ENCODE measurements around the gene NOP56. TPM values are rescaled to one million over a fixed set of nuclear protein-coding genes. Genes with fewer than 3 reads are reported as not detected.

The NOP56 gene
- total and polyA plus RNA-seq, 2 donors (not counting 3 experiments of a cell fraction or from before 2014, with no cell fraction given), result 151 to 329 TPM

DNA sequence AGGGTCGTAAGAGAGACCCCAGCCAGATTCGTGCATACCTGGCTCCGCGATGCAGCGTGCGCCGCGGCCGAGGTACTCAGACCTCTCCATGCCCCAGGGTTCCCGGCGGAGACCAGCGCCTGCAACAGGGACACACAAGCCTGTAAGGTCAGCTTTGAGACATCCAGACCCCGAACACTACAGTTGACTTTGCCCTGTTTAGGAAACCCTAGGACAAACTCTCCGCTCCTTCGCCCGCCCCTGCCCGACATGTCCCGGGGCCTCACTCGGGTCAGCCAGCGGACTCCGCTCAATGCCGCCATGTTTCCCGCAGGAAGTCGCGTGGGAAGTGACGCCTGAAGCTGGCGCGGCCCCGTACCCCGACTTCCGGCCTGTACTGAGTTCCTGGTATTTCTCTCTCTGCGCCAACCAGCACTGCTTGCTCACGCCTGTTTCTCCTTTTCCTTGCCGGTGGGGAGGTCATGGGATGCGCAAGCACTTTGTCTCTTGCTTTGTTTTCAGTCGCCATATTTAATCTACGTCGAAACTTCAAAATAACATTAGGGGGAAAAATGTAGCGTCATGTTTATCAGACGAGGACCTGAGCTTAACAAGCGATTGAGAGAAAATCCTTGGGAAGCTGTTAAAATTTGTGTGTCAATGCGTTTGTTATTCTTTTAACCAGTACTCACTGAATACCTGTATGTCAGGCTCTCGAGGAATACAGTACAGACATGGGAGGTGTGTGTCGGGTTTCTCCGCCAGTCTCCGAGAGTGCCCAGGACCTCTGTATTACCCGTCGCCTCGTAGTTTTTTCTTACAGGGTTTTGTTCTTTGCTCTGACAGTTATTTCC lies 11.7 kb downstream of the NOP56 start, which contains the start of gene IDH3B:
TSS of gene IDH3B (minus strand) at position 330 of the 833 bp plus-strand sequence. CDS start at position 302, 28 bp downstream.
- H3K27ac ChIP-seq (ENCODE audit: insufficient read depth, low read depth, low read length), result peak within 1 kb of the TSS; percentile 54
- no peaks in the 10 kb centered on the region for H4K20me1 ChIP-seq (replicated peaks; ENCODE audit: control insufficient read depth, extremely low read depth, insufficient read depth, low read length)
- H3K4me1 ChIP-seq (ENCODE audit: control insufficient read depth, extremely low read depth, insufficient read depth, low read length), result peaks cover 11% of the 10 kb centered on the region
- peak within 1 kb of the TSS; percentile 78 for H3K9ac ChIP-seq (replicated peaks; ENCODE audit: extremely low read depth, insufficient read depth, low read length)
- H3K4me2 ChIP-seq (ENCODE audit: insufficient read depth, low read length), result peak within 1 kb of the TSS; percentile 90
- dilution Hi-C loops (cut with MboI; ENCODE audit: extremely low pct_ligation_motif_present, low sequenced_read_pairs) (no loop called here), intact Hi-C loops (cut with micrococcal nuclease) (no loop called here)
- peaks cover 9% of the 10 kb centered on the region for H3K79me2 ChIP-seq (ENCODE audit: control insufficient read depth, insufficient read depth, low read length)
- BruUV-seq (replicated peaks), result TSS peak; percentile 100
- H3K4me3 ChIP-seq (replicated peaks in 1 of 3; ENCODE audit: insufficient read depth in 1 of 3, low read depth in 1 of 3, low read length in 3 of 3), result peak within 1 kb of the TSS; percentile 36 to 80 (median 62)
- FAIRE-seq (peak; percentile 94), DNase-seq (ENCODE audit: low read depth, low spot score) (peak; percentile 90)
- H3K9me3 ChIP-seq (replicated peaks; ENCODE audit: control insufficient read depth, insufficient read depth, low read length), result no peaks in the 10 kb centered on the region
- ChIA-PET CTCF (interaction anchor here (0.8 to 1.3 kb wide), 2 partner anchors 10 to 17 kb away, joined by 3 read pairs; no protein-coding TSS in a partner anchor), POLR2A (interaction anchor here (1.2 to 1.3 kb wide), 2 partner anchors 9 to 12 kb away, joined by 3 to 9 read pairs; partner anchors contain the start of gene NOP56)
- peaks cover 0 to 16% of the 10 kb centered on the region in 2 experiments for H3K36me3 ChIP-seq (ENCODE audit: control insufficient read depth in 2 of 2, extremely low read depth in 1 of 2, insufficient read depth in 2 of 2, low read length in 2 of 2)
- H2AFZ ChIP-seq (ENCODE audit: low read depth, low read length), result peak within 1 kb of the TSS; percentile 49
- peaks cover 8 to 11% of the 10 kb centered on the region in 2 experiments for H3K27me3 ChIP-seq (ENCODE audit: control insufficient read depth in 2 of 2, insufficient read depth in 2 of 2, low read length in 2 of 2)
- TF ChIP-seq EZH2 (IDR thresholded peaks at IDR 0.05; ENCODE audit: borderline replicate concordance, low read depth, low read length, severe bottlenecking) (no peak), MYC (IDR thresholded peaks at IDR 0.05; ENCODE audit: low read depth, low read length) (no peak), FOS (IDR thresholded peaks at IDR 0.05; ENCODE audit: borderline replicate concordance, insufficient read depth, low read length) (no peak), POLR2A (IDR thresholded peaks at IDR 0.05; ENCODE audit: low read depth, low read length) (peak; percentile 93), POLR2AphosphoS5 (IDR thresholded peaks at IDR 0.05; ENCODE audit: insufficient read depth, low read depth, low read length) (peak; percentile 89), JUN (IDR thresholded peaks at IDR 0.05; ENCODE audit: borderline replicate concordance, insufficient read depth, insufficient read length, low read depth) (no peak), GATA2 (IDR thresholded peaks at IDR 0.05; ENCODE audit: insufficient read depth, insufficient read length, low read depth, low read length) (no peak)
- TF ChIP-seq, protein P1, sequence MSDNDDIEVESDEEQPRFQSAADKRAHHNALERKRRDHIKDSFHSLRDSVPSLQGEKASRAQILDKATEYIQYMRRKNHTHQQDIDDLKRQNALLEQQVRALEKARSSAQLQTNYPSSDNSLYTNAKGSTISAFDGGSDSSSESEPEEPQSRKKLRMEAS (IDR thresholded peaks at IDR 0.05; ENCODE audit: insufficient read depth, insufficient read length), result peak; percentile 14
- TF ChIP-seq, protein P2, sequence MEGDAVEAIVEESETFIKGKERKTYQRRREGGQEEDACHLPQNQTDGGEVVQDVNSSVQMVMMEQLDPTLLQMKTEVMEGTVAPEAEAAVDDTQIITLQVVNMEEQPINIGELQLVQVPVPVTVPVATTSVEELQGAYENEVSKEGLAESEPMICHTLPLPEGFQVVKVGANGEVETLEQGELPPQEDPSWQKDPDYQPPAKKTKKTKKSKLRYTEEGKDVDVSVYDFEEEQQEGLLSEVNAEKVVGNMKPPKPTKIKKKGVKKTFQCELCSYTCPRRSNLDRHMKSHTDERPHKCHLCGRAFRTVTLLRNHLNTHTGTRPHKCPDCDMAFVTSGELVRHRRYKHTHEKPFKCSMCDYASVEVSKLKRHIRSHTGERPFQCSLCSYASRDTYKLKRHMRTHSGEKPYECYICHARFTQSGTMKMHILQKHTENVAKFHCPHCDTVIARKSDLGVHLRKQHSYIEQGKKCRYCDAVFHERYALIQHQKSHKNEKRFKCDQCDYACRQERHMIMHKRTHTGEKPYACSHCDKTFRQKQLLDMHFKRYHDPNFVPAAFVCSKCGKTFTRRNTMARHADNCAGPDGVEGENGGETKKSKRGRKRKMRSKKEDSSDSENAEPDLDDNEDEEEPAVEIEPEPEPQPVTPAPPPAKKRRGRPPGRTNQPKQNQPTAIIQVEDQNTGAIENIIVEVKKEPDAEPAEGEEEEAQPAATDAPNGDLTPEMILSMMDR (IDR thresholded peaks at IDR 0.05; ENCODE audit: extremely low read depth in 1 of 2, insufficient read depth in 1 of 2, low read depth in 1 of 2, low read length in 2 of 2), result no peak
- H3K9me1 ChIP-seq (replicated peaks; ENCODE audit: control insufficient read depth, extremely low read depth, insufficient read depth, low read length), result no peaks in the 10 kb centered on the region

Data from endothelial cell of umbilical vein (primary cell).